Endothelial cell of umbilical vein (primary cell): Measurements from ENCODE around the gene ADH7. TPM values are rescaled to one million over a fixed set of nuclear protein-coding genes. Genes with fewer than 3 reads are reported as not detected.

Experiments used
- BruUV-seq: library from RNA; stranded (reverse); fragments of 400-500 nt; replicated peaks from 2 replicates; lab custom pipeline; 2021; lab: Mats Ljungman, UMichigan
- CTCF ChIA-PET: fragments of 300-600, 350-600 bp; sonication (Branson Sonifier 250); formaldehyde crosslinking; loops from one replicate; lab custom pipeline; 2021; ENCODE audit warnings: antibody characterized with exemption, inconsistent platforms; lab: Charles Lee
- POLR2A ChIA-PET: fragments of 300-600, 350-600 bp; sonication (Branson Sonifier 250); formaldehyde crosslinking; loops from one replicate; lab custom pipeline; 2021; ENCODE audit warnings: antibody characterized with exemption, inconsistent platforms; lab: Charles Lee
- DNase-seq: peaks from one replicate; pipeline ENCODE4 v3.0.0-alpha.2; 2011; ENCODE audit warnings: low read depth, low spot score
- FAIRE-seq: peaks from 2 replicates; lab custom pipeline; 2011; peaks lifted over from hg19 to GRCh38; lab: Jason Lieb, UNC
- H2AFZ ChIP-seq: 2 replicates; pipeline ENCODE4 v1.6.0; 2012; ENCODE audit warnings: low read depth, low read length, control low read depth, inconsistent platforms
- H3K27ac ChIP-seq: 2 replicates; pipeline ENCODE4 v1.5.1; 2011; ENCODE audit warnings: low read depth, mild to moderate bottlenecking, control low read depth, low read length, moderate library complexity; ENCODE audit not compliant: insufficient read depth
- H3K27me3 ChIP-seq, 2 experiments: 2 replicates each; pipeline versions ENCODE4 v1.6.0 to v1.6.1; 2011; ENCODE audit warnings: low read length in 2 of 2, mixed read lengths in 1 of 2; ENCODE audit not compliant: control insufficient read depth in 2 of 2, insufficient read depth in 2 of 2
- H3K36me3 ChIP-seq, 2 experiments: 2 replicates in 1 of 2; 3 replicates in 1 of 2; pipeline ENCODE4 v1.5.1; 2011; ENCODE audit warnings: low read length in 2 of 2, mild to moderate bottlenecking in 1 of 2, moderate library complexity in 1 of 2; ENCODE audit not compliant: control insufficient read depth in 2 of 2, insufficient read depth in 2 of 2; ENCODE audit errors: extremely low read depth in 1 of 2
- H3K4me1 ChIP-seq: 3 replicates; pipeline ENCODE4 v1.5.1; 2011; ENCODE audit warnings: mild to moderate bottlenecking, low read length; ENCODE audit not compliant: control insufficient read depth, insufficient read depth; ENCODE audit errors: extremely low read depth
- H3K4me2 ChIP-seq: 2 replicates; pipeline ENCODE4 v1.6.1; 2011; ENCODE audit warnings: low read length, control low read depth, mixed read lengths; ENCODE audit not compliant: insufficient read depth
- H3K4me3 ChIP-seq, 3 experiments: fragments of 200-600 bp in 1 of 3; sonication (generic), shearing (Covaris generic) in 1 of 3; replicated peaks in 1 of 3; 2 replicates each; pipeline ENCODE4 v1.5.1; 2011 to 2016; ENCODE audit warnings: control low read depth in 3 of 3, low read length in 3 of 3, mild to moderate bottlenecking in 2 of 3, inconsistent platforms in 1 of 3, low read depth in 1 of 3, moderate library complexity in 1 of 3; ENCODE audit not compliant: insufficient read depth in 1 of 3
- H3K79me2 ChIP-seq: 2 replicates; pipeline ENCODE4 v1.6.0; 2012; ENCODE audit warnings: low read length, inconsistent platforms; ENCODE audit not compliant: control insufficient read depth, insufficient read depth
- H3K9ac ChIP-seq: replicated peaks from 2 replicates; pipeline ENCODE3; 2011; ENCODE audit warnings: low read length, control low read depth; ENCODE audit not compliant: insufficient read depth; ENCODE audit errors: extremely low read depth
- H3K9me1 ChIP-seq: replicated peaks from 3 replicates; pipeline ENCODE4 v1.6.0; 2011; ENCODE audit warnings: mild to moderate bottlenecking, low read length; ENCODE audit not compliant: control insufficient read depth, insufficient read depth; ENCODE audit errors: extremely low read depth
- H3K9me3 ChIP-seq: replicated peaks from 2 replicates; pipeline ENCODE4 v1.5.1; 2012; ENCODE audit warnings: low read length, inconsistent platforms; ENCODE audit not compliant: control insufficient read depth, insufficient read depth
- H4K20me1 ChIP-seq: replicated peaks from 2 replicates; pipeline ENCODE3; 2011; ENCODE audit warnings: mild to moderate bottlenecking, low read length; ENCODE audit not compliant: control insufficient read depth, insufficient read depth; ENCODE audit errors: extremely low read depth
- CTCF ChIP-seq, 2 donors: IDR thresholded peaks; 1 replicate in 1 of 2; 2 replicates in 1 of 2; pipeline ENCODE4 v1.5.1; 2011; ENCODE audit warnings: low read length in 2 of 2, mild to moderate bottlenecking in 2 of 2, moderate library complexity in 2 of 2, control low read depth in 1 of 2, inconsistent platforms in 1 of 2, low read depth in 1 of 2; ENCODE audit not compliant: insufficient read depth in 1 of 2; ENCODE audit errors: extremely low read depth in 1 of 2
- EZH2 ChIP-seq: IDR thresholded peaks from 2 replicates; pipeline ENCODE4 v1.6.1; 2012; ENCODE audit warnings: borderline replicate concordance, low read depth, mild to moderate bottlenecking, moderate library complexity, low read length, inconsistent platforms; ENCODE audit not compliant: severe bottlenecking
- FOS ChIP-seq: IDR thresholded peaks from 2 replicates; pipeline ENCODE4 v1.6.1; 2011; ENCODE audit warnings: mild to moderate bottlenecking, low read length, moderate library complexity, borderline replicate concordance; ENCODE audit not compliant: insufficient read depth
- GATA2 ChIP-seq: IDR thresholded peaks from 2 replicates; pipeline ENCODE4 v1.7.0; 2011; ENCODE audit warnings: low read depth, mild to moderate bottlenecking, moderate library complexity, mixed read lengths, low read length; ENCODE audit not compliant: insufficient read length, insufficient read depth
- JUN ChIP-seq: IDR thresholded peaks from 2 replicates; pipeline ENCODE4 v1.6.1; 2011; ENCODE audit warnings: borderline replicate concordance, low read depth; ENCODE audit not compliant: insufficient read length, insufficient read depth
- MAX ChIP-seq: IDR thresholded peaks from 2 replicates; pipeline ENCODE4 v1.6.1; 2011; ENCODE audit not compliant: insufficient read depth, insufficient read length
- MYC ChIP-seq: IDR thresholded peaks from one replicate; pipeline ENCODE4 v1.6.1; 2011; ENCODE audit warnings: mild to moderate bottlenecking, low read depth, low read length
- POLR2A ChIP-seq: IDR thresholded peaks from 2 replicates; pipeline ENCODE4 v1.6.1; 2012; ENCODE audit warnings: low read depth, mild to moderate bottlenecking, control low read depth, low read length
- POLR2AphosphoS5 ChIP-seq: IDR thresholded peaks from 2 replicates; pipeline ENCODE4 v1.6.1; 2012; ENCODE audit warnings: low read depth, mild to moderate bottlenecking, control low read depth, low read length, moderate library complexity; ENCODE audit not compliant: insufficient read depth
- dilution Hi-C: fragments of 300-500 bp; cut with MboI; formaldehyde crosslinking; loops from one replicate; pipeline ENCODE4 v1.15.0; 2019; ENCODE audit warnings: low sequenced_read_pairs; ENCODE audit not compliant: extremely low pct_ligation_motif_present
- intact Hi-C: fragments of 100-400 bp; cut with micrococcal nuclease; formaldehyde crosslinking; loops from one replicate; pipeline ENCODE4 v1.10.0; 2022
- polyA plus RNA-seq, 4 experiments: library from polyadenylated mRNA; depleted of rRNA in 3 of 4; stranded (reverse) in 3 of 4; unstranded in 1 of 4; fragments of >200 nt; gene quantifications; 2 replicates each; pipeline versions ENCODE4 v1.2.1 to v1.2.3, GENCODE V29; 2011 to 2012; ENCODE audit warnings: missing spikeins in 1 of 4
- total RNA-seq: library from RNA; stranded (reverse); gene quantifications from 2 replicates; pipeline ENCODE4 v1.2.3, GENCODE V29; 2021

ADH7 gene
- total and polyA plus RNA-seq, 2 donors (not counting 3 experiments of a cell fraction or from before 2014, with no cell fraction given) = not detected

GRCh38 chr4:99410075-99410474 lies 25.1 kb downstream of the ADH7 start:
- CTCF ChIA-PET = interaction anchor here (0.8 to 1.6 kb wide), 9 partner anchors 8 to 1297 kb away, joined by 3 to 8 read pairs (median 3); no protein-coding TSS in a partner anchor
- BruUV-seq = no TSS peak
- intact Hi-C loops = no loop called here

More at GRCh38 chr4:99410075-99410474, 25.1 kb downstream of the ADH7 start:
- TF ChIP-seq POLR2AphosphoS5 (no peak), MAX (no peak), JUN (no peak), POLR2A (no peak), FOS (no peak), MYC (no peak), GATA2 (no peak), CTCF (IDR thresholded peaks at IDR 0.05; ENCODE audit: extremely low read depth in 1 of 2, insufficient read depth in 1 of 2, low read depth in 1 of 2, low read length in 2 of 2) (no peak), EZH2 (no peak)
- POLR2A ChIA-PET = no interaction called here
- Histone ChIP-seq H3K79me2 (no peaks in the 10 kb centered on the region), H4K20me1 (no peaks in the 10 kb centered on the region), H3K4me2 (no peak overlapping the region), H2AFZ (no peak overlapping the region), H3K27ac (no peak overlapping the region), H3K27me3 (peaks cover 11 to 16% of the 10 kb centered on the region in 2 experiments), H3K4me3 (no peak overlapping the region), H3K9me1 (no peaks in the 10 kb centered on the region), H3K4me1 (no peaks in the 10 kb centered on the region), H3K36me3 (no peaks in the 10 kb centered on the region), H3K9me3 (no peaks in the 10 kb centered on the region), H3K9ac (no peak overlapping the region)
- FAIRE-seq (no peak), DNase-seq (no peak)
- dilution Hi-C loops = no loop called here
